BLaER1 (cell line): Measurements from ENCODE around the gene ETV6.

Experiments used
- H3K27ac ChIP-seq: shearing (Covaris generic); formaldehyde crosslinking; 2 replicates; pipeline ENCODE4 v1.8.1; 2022
- H3K27me3 ChIP-seq: shearing (Covaris generic); formaldehyde crosslinking; 2 replicates; pipeline ENCODE4 v1.8.1; 2022
- H3K36me3 ChIP-seq: shearing (Covaris generic); formaldehyde crosslinking; 2 replicates; pipeline ENCODE4 v1.8.1; 2022
- H3K4me1 ChIP-seq: shearing (Covaris generic); formaldehyde crosslinking; 2 replicates; pipeline ENCODE4 v1.8.1; 2022
- H3K4me2 ChIP-seq: shearing (Covaris generic); formaldehyde crosslinking; 2 replicates; pipeline ENCODE4 v1.8.1; 2022
- H3K4me3 ChIP-seq: shearing (Covaris generic); formaldehyde crosslinking; 2 replicates; pipeline ENCODE4 v1.8.1; 2022
- H3K9ac ChIP-seq: shearing (Covaris generic); formaldehyde crosslinking; 2 replicates; pipeline ENCODE4 v1.8.1; 2022
- H3K9me3 ChIP-seq: shearing (Covaris generic); formaldehyde crosslinking; 2 replicates; pipeline ENCODE4 v1.8.1; 2022
- H4K20me1 ChIP-seq: shearing (Covaris generic); formaldehyde crosslinking; 2 replicates; pipeline ENCODE4 v1.8.1; 2022
- Cebpa-rat ChIP-seq: shearing (Covaris generic); IDR thresholded peaks from 2 replicates; pipeline ENCODE4 v1.8.1; 2022

ETV6 gene

DNA sequence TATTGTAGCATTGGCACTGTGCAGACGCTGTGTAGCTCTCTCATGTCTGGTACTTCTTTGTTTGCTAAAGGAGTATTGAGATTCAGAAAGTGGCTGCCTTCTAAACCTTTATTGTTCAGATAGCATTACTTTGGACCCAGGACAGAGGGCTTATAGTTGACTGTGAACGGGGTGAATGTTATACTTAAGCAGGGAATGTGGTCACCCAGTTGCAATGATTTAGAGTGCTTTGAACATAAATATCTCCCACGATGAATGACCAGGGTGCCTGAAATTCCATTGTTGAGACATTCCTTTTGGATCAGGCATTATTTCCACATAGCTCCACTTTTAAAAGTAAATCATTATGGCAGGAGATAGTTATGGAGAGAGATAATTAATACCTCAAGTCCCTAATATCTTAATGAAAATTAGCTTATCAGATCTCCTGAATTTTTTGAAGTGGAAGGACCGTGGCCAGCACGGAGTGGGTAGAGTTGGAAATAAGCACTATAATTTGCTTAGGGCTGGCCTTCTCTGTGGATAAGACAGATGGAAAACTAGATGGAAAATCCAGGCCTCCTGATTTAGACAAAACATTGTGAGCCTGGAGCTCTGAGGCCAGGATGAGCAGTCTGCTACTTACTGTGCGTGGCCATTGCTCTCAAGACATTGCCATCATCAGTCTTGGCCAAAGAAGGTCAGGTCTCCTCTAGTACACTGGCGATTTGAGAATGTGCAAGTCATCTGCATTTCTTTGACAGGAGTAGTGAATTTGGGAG is 114.5 kb downstream of the ETV6 start:
- peaks cover 39% of the 10 kb centered on the region; the same call in 1 of the 2 replicates for H3K36me3 ChIP-seq
- no peaks in the 10 kb centered on the region for H3K9me3 ChIP-seq
- H3K4me1 ChIP-seq: peaks cover 78% of the 10 kb centered on the region
- H3K9ac ChIP-seq: no peak overlapping the region
- H3K4me3 ChIP-seq: no peak overlapping the region
- H4K20me1 ChIP-seq: no peaks in the 10 kb centered on the region
- H3K27ac ChIP-seq: no peak overlapping the region
- TF ChIP-seq Cebpa-rat: no peak
- H3K27me3 ChIP-seq: no peaks in the 10 kb centered on the region
- peak overlapping the region; percentile 85; the same call in 1 of the 2 replicates for H3K4me2 ChIP-seq

DNA sequence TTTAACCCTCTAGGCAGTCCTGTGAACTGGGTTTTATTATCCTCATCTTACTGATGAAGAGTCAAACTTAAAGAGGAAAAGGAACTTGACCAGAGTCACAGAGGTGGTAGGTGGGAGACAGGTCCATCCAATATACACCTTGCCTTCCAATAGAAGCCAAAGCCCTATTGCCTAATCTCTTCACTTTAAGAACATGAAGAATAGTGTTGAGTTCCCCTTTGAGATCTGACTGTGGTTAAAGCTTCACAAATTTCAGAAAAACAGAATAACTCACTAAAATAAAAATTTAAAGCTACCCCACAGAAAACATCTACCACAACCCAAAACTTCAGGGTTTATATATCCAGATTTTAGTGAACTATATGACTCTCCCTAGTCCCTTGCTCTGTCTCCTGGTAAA is 115.4 kb downstream of the ETV6 start:
- Histone ChIP-seq H4K20me1 (no peaks in the 10 kb centered on the region), H3K4me2 (peak overlapping the region; percentile 85), H3K4me1 (peaks cover 78% of the 10 kb centered on the region), H3K9ac (0 out of 2 replicates have a peak overlapping the region, but pooled peaks have one; percentile 59), H3K9me3 (no peaks in the 10 kb centered on the region), H3K27ac (peak overlapping the region; percentile 80), H3K36me3 (peaks cover 37% of the 10 kb centered on the region; the same call in 1 of the 2 replicates), H3K4me3 (no peak overlapping the region), H3K27me3 (no peaks in the 10 kb centered on the region)
- TF ChIP-seq Cebpa-rat: no peak

- H3K4me2 ChIP-seq: peak overlapping the region; percentile 85
- H3K27ac ChIP-seq: peak overlapping the region; percentile 80
- H3K4me1 ChIP-seq: peaks cover 84% of the 10 kb centered on the region
- TF ChIP-seq Cebpa-rat: no peak
- H3K9ac ChIP-seq: peak overlapping the region; percentile 59
- peaks cover 39% of the 10 kb centered on the region for H3K36me3 ChIP-seq
- peak overlapping the region; percentile 36; the same call in 1 of the 2 replicates for H3K4me3 ChIP-seq
- no peaks in the 10 kb centered on the region for H4K20me1 ChIP-seq
- H3K9me3 ChIP-seq: no peaks in the 10 kb centered on the region
- no peaks in the 10 kb centered on the region for H3K27me3 ChIP-seq
Observed at GRCh38 chr12:11765421-11765816, 115.9 kb downstream of the ETV6 start.

- Histone ChIP-seq H3K9ac (peak overlapping the region; percentile 59), H3K36me3 (peaks cover 45% of the 10 kb centered on the region), H3K4me1 (peaks cover 89% of the 10 kb centered on the region), H4K20me1 (no peaks in the 10 kb centered on the region), H3K9me3 (no peaks in the 10 kb centered on the region; the same call in 1 of the 2 replicates), H3K27ac (peak overlapping the region; percentile 80), H3K4me2 (peak overlapping the region; percentile 85), H3K4me3 (peak overlapping the region; percentile 36), H3K27me3 (no peaks in the 10 kb centered on the region)
- TF ChIP-seq Cebpa-rat: no peak
Observed at GRCh38 chr12:11765817-11766794, 116.6 kb downstream of the ETV6 start.

DNA sequence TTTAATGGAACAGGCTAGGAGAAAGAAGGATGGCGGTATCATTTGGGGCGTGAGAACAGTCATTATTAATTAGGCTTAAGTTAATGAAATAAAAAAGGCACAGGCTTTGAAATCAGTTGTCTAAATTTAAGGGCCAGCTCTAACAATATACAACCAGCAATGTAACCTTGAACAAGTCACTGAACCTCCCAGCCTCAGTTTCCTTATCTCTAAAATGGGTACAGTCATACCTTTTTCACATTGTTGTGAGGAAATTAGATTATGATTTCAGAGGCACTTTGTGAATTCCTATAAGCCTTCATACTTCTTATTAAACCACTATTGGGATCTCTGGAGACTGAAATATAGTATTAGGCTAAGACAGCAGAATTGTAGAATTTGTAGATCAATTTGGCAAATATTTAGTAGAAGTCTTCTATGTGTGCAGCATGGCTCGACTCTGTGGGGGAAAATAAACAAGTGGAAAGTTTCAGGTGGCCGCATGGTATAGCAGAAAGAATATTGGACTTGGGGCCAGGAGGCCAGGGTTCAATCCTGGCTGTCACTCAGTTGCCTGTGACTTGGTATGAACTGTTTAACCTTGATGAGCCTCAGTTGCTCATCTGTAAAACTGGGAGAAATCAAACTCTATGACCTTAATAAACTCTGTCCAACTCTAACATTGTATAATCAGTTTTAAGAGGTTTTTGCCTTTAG is 117.7 kb downstream of the ETV6 start:
- TF ChIP-seq Cebpa-rat: no peak
- Histone ChIP-seq H3K9me3 (peaks cover 6% of the 10 kb centered on the region; the same call in 1 of the 2 replicates), H4K20me1 (no peaks in the 10 kb centered on the region), H3K4me2 (peak overlapping the region; percentile 85), H3K27me3 (no peaks in the 10 kb centered on the region), H3K4me3 (no peak overlapping the region), H3K27ac (peak overlapping the region; percentile 80), H3K36me3 (peaks cover 48% of the 10 kb centered on the region), H3K9ac (peak overlapping the region; percentile 59; the same call in 1 of the 2 replicates), H3K4me1 (peaks cover 92% of the 10 kb centered on the region)

DNA sequence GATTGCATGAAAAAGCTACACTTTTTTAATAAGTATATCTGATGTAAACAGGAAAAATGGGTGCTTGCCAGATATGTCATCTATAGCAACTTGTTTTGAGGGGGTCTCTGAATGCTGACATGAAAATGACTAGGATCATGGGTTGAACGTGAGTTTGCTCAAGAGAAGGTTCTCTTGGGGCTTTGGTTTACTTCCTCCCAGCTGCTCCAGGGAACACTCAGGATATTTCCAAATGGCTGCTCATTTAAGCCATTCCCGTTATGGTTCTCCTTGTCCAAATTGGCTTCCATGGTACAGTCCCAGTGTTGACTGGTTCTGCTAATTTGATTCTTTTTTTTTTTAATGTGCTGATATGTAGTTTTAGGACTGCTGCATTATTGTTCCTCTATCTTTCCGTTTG is 118.3 kb downstream of the ETV6 start:
- Histone ChIP-seq H4K20me1 (no peaks in the 10 kb centered on the region), H3K36me3 (peaks cover 45% of the 10 kb centered on the region), H3K4me1 (peaks cover 92% of the 10 kb centered on the region), H3K9ac (no peak overlapping the region), H3K4me3 (no peak overlapping the region), H3K27ac (no peak overlapping the region), H3K9me3 (peaks cover 6% of the 10 kb centered on the region; the same call in 1 of the 2 replicates), H3K27me3 (no peaks in the 10 kb centered on the region), H3K4me2 (peak overlapping the region; percentile 85)
- no peak for TF ChIP-seq Cebpa-rat

DNA sequence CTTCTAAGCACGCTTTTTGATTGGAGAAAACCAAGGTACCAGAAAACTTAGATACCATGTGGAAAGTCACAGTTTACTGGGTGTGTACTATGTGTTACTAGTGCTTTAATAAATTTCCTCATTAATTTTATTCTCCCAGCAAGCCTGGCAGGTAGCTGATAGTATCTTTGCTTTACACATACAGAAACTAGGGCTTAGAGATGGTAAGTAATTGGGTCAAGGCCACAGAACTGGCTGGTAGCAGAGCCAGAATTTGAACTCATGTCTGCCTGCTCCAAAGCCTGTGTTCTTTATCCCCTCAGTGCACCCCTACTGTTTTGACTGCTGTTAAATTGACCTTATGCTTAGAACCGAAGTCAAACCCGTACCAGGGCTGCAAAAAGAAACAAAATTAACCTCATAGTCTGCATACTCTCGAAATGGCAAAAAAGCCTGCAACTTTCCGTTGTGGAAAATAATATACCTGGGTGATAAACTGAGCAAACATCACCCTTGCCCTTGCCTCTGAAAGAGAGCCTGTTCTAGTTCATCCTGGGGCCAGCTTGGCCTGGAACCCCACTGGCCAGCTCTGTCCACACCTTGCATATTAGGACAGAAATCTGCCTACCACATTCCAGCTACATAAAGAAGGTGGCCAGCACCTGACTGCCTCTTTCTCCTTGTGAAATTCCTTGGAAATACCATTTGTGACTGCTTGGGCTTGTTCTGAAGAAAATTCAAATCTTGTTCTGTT is 118.9 kb downstream of the ETV6 start:
- H3K27ac ChIP-seq: no peak overlapping the region
- H3K9ac ChIP-seq: no peak overlapping the region
- peaks cover 41% of the 10 kb centered on the region for H3K36me3 ChIP-seq
- no peak overlapping the region for H3K4me3 ChIP-seq
- H3K9me3 ChIP-seq: peaks cover 6% of the 10 kb centered on the region; the same call in 1 of the 2 replicates
- peaks cover 92% of the 10 kb centered on the region for H3K4me1 ChIP-seq
- H4K20me1 ChIP-seq: no peaks in the 10 kb centered on the region
- H3K27me3 ChIP-seq: no peaks in the 10 kb centered on the region
- H3K4me2 ChIP-seq: peak overlapping the region; percentile 85
- TF ChIP-seq Cebpa-rat: no peak

DNA sequence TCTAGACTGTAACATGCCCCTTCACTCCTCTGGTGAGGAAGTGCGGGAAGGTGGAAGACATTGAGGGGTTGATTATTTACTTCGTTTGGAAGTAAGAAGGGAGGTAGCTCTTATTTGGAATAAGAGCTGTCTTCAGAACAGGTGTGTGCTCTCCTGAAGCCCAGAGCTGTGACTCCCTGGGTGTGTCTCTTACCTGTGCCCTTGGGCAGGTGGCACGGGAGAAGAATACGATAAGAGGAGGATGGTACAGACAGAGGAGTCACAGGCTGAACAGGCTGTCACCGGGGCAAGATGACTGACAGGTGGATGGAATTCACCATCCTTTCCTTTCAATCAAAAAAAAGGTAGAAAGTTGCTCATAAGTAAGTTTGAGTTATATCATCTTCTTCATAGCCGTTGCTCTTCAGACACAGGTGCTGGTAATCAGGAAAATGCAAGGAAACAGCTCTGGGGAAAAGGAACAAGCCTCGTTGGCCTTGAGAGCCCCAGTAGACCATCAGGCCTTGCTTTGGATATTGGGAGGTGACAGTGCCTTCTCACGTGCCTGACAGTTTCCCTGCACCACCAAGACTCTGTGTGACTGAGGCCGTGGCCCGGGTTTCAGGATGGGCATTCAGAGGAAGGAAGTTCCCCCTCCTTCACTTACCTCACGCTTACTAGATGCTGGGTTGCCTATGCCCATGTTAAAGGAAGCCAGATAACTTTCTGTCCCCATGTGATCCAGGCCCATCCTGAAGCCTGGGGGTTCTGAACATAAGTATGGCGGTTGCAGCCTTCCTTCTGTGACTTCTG is 120.4 kb downstream of the ETV6 start:
- H3K27me3 ChIP-seq: no peaks in the 10 kb centered on the region
- H3K9me3 ChIP-seq: peaks cover 6% of the 10 kb centered on the region; the same call in 1 of the 2 replicates
- H3K36me3 ChIP-seq: peaks cover 37% of the 10 kb centered on the region
- H3K4me3 ChIP-seq: no peak overlapping the region
- no peak for TF ChIP-seq Cebpa-rat
- H4K20me1 ChIP-seq: no peaks in the 10 kb centered on the region
- peaks cover 94% of the 10 kb centered on the region for H3K4me1 ChIP-seq
- peak overlapping the region; percentile 55 for H3K4me2 ChIP-seq
- H3K27ac ChIP-seq: peak overlapping the region; percentile 29; the same call in 1 of the 2 replicates
- H3K9ac ChIP-seq: no peak overlapping the region; the same call in 1 of the 2 replicates
